ENCODE measurements around the gene TCTN3. TPM values are rescaled to one million over a fixed set of nuclear protein-coding genes. Genes with fewer than 3 reads are reported as not detected.

The TCTN3 gene
- total and polyA plus RNA-seq, 2 of the 13 experiments (the other 11 are each of a cell fraction or from before 2014, with no cell fraction given): 53.3 to 60.0 TPM

- Histone ChIP-seq H4K20me1 (ENCODE audit: insufficient read depth, low read length) (no peaks in the 10 kb centered on the region), H2AFZ (ENCODE audit: low read length) (no peak overlapping the region), H3K27ac (ENCODE audit: extremely low read length, insufficient read depth, low read length) (no peak overlapping the region), H3K4me2 (ENCODE audit: low read depth, low read length) (no peak overlapping the region), H3K9me3 (ENCODE audit: low read length) (no peaks in the 10 kb centered on the region), H3K27me3 (ENCODE audit: control insufficient read depth in 1 of 2, insufficient read depth in 2 of 2, low read length in 2 of 2) (no peaks in the 10 kb centered on the region), H3K9ac (ENCODE audit: insufficient read depth, low read depth, low read length) (no peak overlapping the region), H3K4me1 (ENCODE audit: insufficient read depth, low read length) (no peaks in the 10 kb centered on the region), H3K79me2 (ENCODE audit: insufficient read depth, low read length) (no peaks in the 10 kb centered on the region), H3K36me3 (replicated peaks in 1 of 2; ENCODE audit: control insufficient read depth in 1 of 2, insufficient read depth in 2 of 2, low read length in 2 of 2) (peaks cover 19 to 72% of the 10 kb centered on the region in 2 experiments), H3K4me3 (replicated peaks in 1 of 3; ENCODE audit: insufficient read depth in 1 of 3, low read depth in 2 of 3, low read length in 3 of 3) (no peak overlapping the region)
- DNase-seq (ENCODE audit: low spot score) (no peak), FAIRE-seq (no peak), ATAC-seq (no peak)
- CTCF ChIA-PET (ENCODE audit: low intra/inter-chr PET ratio, low total read pairs): no interaction called here
- in situ Hi-C loops (cut with HindIII; ENCODE audit: extremely low pct_ligation_motif_present, low pct_unique_long_range_greater_than_20kb) (no loop called here), intact Hi-C loops (cut with micrococcal nuclease; ENCODE audit: unreplicated experiment) (no loop called here)
- BruUV-seq (replicated peaks): no TSS peak
- POLR2A ChIA-PET: no interaction called here
- TF ChIP-seq MAFF (IDR thresholded peaks at IDR 0.05; ENCODE audit: low read depth, low read length) (peak; percentile 47; the same call in 1 of the 2 replicates), MAFK (conservative IDR thresholded peaks at IDR 0.05 in 1 of 2, IDR thresholded peaks at IDR 0.05 in 1 of 2; ENCODE audit: low read length in 2 of 2) (peak; percentile 41 to 61; a peak in 3 of 4 replicates), ZNF263 (CRISPR knock-in tag; IDR thresholded peaks at IDR 0.05) (no peak)
These were observed 9.8 kb downstream of the TCTN3 start for GRCh38 chr10:95683966-95684365.

- intact Hi-C loops (cut with micrococcal nuclease; ENCODE audit: unreplicated experiment): no loop called here
These were observed 18.2 kb downstream of the TCTN3 start for GRCh38 chr10:95675403-95676116.

More at GRCh38 chr10:95675403-95676116, 18.2 kb downstream of the TCTN3 start:
- Histone ChIP-seq H3K27me3 (ENCODE audit: control insufficient read depth in 1 of 2, insufficient read depth in 2 of 2, low read length in 2 of 2) (no peaks in the 10 kb centered on the region; a peak in 1 of 5 replicates), H4K20me1 (ENCODE audit: insufficient read depth, low read length) (no peaks in the 10 kb centered on the region), H3K27ac (ENCODE audit: extremely low read length, insufficient read depth, low read length) (peak overlapping the region; percentile 27), H3K36me3 (replicated peaks in 1 of 2; ENCODE audit: control insufficient read depth in 1 of 2, insufficient read depth in 2 of 2, low read length in 2 of 2) (peaks cover 5 to 16% of the 10 kb centered on the region in 2 experiments), H3K9me3 (ENCODE audit: low read length) (no peaks in the 10 kb centered on the region), H3K4me2 (ENCODE audit: low read depth, low read length) (no peak overlapping the region), H2AFZ (ENCODE audit: low read length) (no peak overlapping the region), H3K9ac (ENCODE audit: insufficient read depth, low read depth, low read length) (no peak overlapping the region), H3K4me1 (ENCODE audit: insufficient read depth, low read length) (peaks cover 5% of the 10 kb centered on the region; the same call in 1 of the 2 replicates), H3K4me3 (replicated peaks in 1 of 3; ENCODE audit: insufficient read depth in 1 of 3, low read depth in 2 of 3, low read length in 3 of 3) (no peak overlapping the region), H3K79me2 (ENCODE audit: insufficient read depth, low read length) (no peaks in the 10 kb centered on the region)
- 87% methylated on average over 1 of the region's 1 CpG for WGBS (ENCODE audit: low lambda C conversion rate)
- FAIRE-seq (no peak), ATAC-seq (no peak), DNase-seq (ENCODE audit: low spot score) (no peak)
- ChIA-PET CTCF (ENCODE audit: low intra/inter-chr PET ratio, low total read pairs) (no interaction called here), POLR2A (no interaction called here)
- TF ChIP-seq BCL6 (CRISPR knock-in tag; IDR thresholded peaks at IDR 0.05) (peak; percentile 41; the same call in 1 of the 2 replicates), ZBTB4 (CRISPR knock-in tag; IDR thresholded peaks at IDR 0.05; ENCODE audit: borderline replicate concordance) (no peak)
- no TSS peak for BruUV-seq (replicated peaks)
- in situ Hi-C loops (cut with HindIII; ENCODE audit: extremely low pct_ligation_motif_present, low pct_unique_long_range_greater_than_20kb): no loop called here

Data from HepG2 (cell line).